GM18508 (cell line): ENCODE measurements around the gene OR3A3.

Experiments used
- ATAC-seq: cut with Tn5 transposase; IDR thresholded peaks from one replicate; pipeline ENCODE4 v1.9.1; 2021; ENCODE audit warnings: moderate number of reproducible peaks; ENCODE audit not compliant: insufficient read depth, unreplicated experiment

OR3A3 gene

DNA sequence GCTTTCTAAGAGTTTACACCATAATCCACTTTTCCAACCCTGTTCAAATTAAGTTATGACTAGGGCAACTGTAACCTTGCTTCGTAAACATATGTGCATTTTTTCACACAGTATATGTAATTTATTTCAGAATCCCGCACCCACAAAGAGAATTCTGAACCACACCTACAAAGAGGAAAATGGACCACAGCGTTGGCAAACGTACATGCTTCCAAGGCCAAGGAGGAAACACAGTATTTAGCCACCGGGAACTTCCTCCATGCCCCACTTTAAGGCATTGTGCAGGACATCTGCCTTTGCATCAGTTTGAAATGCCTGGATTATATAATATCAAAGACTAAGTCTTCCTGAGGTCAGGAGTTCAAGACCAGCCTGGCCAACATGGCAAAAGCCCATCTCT, 58.4 kb downstream of the OR3A3 start:
- ATAC-seq: no peak

DNA sequence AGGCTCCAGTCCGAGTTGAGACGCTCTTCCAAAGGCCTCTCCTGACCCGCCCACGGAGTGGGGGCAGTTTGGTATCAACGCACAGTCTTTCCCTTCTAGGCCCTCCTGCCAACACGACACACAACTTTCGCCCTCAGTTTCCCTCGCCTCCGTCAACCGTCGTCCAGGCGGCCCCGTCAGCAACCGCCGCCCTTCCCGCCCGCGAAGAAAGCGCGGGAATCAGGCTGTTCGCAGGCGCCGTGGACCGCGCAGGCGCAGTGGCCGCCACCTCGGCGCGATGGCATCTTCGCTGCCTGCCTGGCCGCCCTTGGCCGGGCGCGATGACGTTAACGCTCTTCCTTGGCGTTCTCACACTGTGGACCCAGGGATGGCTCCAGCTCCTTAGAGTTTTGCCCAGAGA, 60.4 kb downstream of the OR3A3 start, which contains the start of gene SPATA22:
TSS of gene SPATA22 (minus strand) at position 221 of the 400 bp plus-strand sequence. CDS start 2,494 bp downstream, outside the sequence.
- no peak for ATAC-seq

DNA sequence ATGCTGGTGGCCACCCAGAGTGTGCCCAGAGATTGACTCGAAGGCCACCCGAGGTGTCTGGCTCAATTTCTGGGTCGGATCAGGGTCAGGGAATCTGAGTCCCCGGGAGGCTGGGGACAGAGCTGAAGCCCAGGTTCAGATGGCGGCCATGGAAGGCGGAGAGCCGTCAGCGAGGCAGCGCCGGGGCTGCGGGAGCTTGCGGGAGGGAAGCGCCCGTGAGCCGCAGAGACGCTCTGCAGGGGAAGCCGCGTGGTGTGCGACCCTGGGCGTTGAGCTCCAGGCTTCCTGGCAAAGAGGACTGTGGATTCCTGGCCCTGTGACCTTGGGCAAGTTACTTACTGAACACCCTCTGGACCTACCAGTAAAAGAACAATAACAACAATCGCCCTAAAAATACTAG, 61.0 kb downstream of the OR3A3 start:
- ATAC-seq: no peak
